HCT116 (cell line): Measurements from ENCODE around the gene PDCD6IP. TPM values are rescaled to one million over a fixed set of nuclear protein-coding genes. Genes with fewer than 3 reads are reported as not detected.
A peak's percentile ranks its signal among the peaks of the same experiment; 100 is the strongest.

Experiments
- ATAC-seq: fragments of 200-7000 bp; cut with Tn5 transposase; 2 replicates; pipeline ENCODE4 v1.9.1; 2020; ENCODE audit warnings: mild to moderate bottlenecking, moderate library complexity
- BruUV-seq: library from RNA; stranded (reverse); fragments of 400-500 nt; replicated peaks from 2 replicates; lab custom pipeline; 2021; lab: Mats Ljungman, UMichigan
- CTCF ChIA-PET: fragments of 300-600 bp; sonication (Branson Sonifier 250); formaldehyde crosslinking; loops from one replicate; lab custom pipeline; 2021; ENCODE audit warnings: antibody characterized with exemption; lab: Charles Lee
- POLR2A ChIA-PET: fragments of 300-600, 350-600 bp; sonication (Branson Sonifier 250); formaldehyde crosslinking; loops from one replicate; lab custom pipeline; 2021; ENCODE audit warnings: antibody characterized with exemption; lab: Charles Lee
- RAD21 ChIA-PET, 2 experiments: fragments of 300-600 bp; sonication (Branson Sonifier 250); formaldehyde crosslinking; loops; one replicate each; lab custom pipeline; 2023; ENCODE audit warnings: low total read pairs in 2 of 2; ENCODE audit not compliant: uncharacterized antibody in 2 of 2, unreplicated experiment in 2 of 2, low non-redundant PET in 1 of 2; lab: Charles Lee
- DNase-seq: peaks from one replicate; pipeline ENCODE4 v3.0.0-alpha.2; 2010; ENCODE audit warnings: low read depth, low spot score
- H2AFZ ChIP-seq: fragments of 200-600 bp; shearing (Covaris generic), sonication (generic); 2 replicates; pipeline ENCODE4 v1.6.1; 2017; ENCODE audit warnings: low read depth, mixed run types, mixed read lengths, antibody characterized with exemption, low read length; ENCODE audit not compliant: poor library complexity, severe bottlenecking
- H3K27ac ChIP-seq: 2 replicates; pipeline ENCODE4 v1.5.1; 2012; ENCODE audit warnings: low read depth, low read length
- H3K27me3 ChIP-seq: fragments of 200-600 bp; sonication (generic); 2 replicates; pipeline ENCODE4 v1.6.1; 2016; ENCODE audit warnings: mixed run types, low read length, mixed read lengths; ENCODE audit not compliant: insufficient read depth
- H3K36me3 ChIP-seq, 2 experiments: fragments of 200-500 bp in 1 of 2; fragments of 200-600 bp in 1 of 2; sonication (Bioruptor generic) in 1 of 2; sonication (generic) in 1 of 2; 2 replicates each; pipeline versions ENCODE4 v1.5.1 to v1.6.1; 2014 to 2016; ENCODE audit warnings: low read length in 2 of 2, inconsistent platforms in 1 of 2, mixed read lengths in 1 of 2, mixed run types in 1 of 2; ENCODE audit not compliant: insufficient read depth in 2 of 2, control insufficient read depth in 1 of 2
- H3K4me1 ChIP-seq, 2 experiments: fragments of 200-600 bp in 1 of 2; sonication (generic) in 1 of 2; 2 replicates each; pipeline versions ENCODE4 v1.5.1 to v1.6.1; 2012 to 2017; ENCODE audit warnings: low read length in 2 of 2, inconsistent platforms in 1 of 2, mild to moderate bottlenecking in 1 of 2, mixed read lengths in 1 of 2, mixed run types in 1 of 2, moderate library complexity in 1 of 2; ENCODE audit not compliant: insufficient read depth in 2 of 2, control insufficient read depth in 1 of 2
- H3K4me2 ChIP-seq: fragments of 200-600 bp; sonication (generic); 2 replicates; pipeline ENCODE4 v1.6.1; 2017; ENCODE audit warnings: mixed run types, low read length, mixed read lengths
- H3K4me3 ChIP-seq, 2 experiments: fragments of 200-600 bp in 1 of 2; sonication (generic) in 1 of 2; replicated peaks in 1 of 2; 2 replicates each; pipeline ENCODE4 v1.5.1; 2011 to 2016; ENCODE audit warnings: low read length in 2 of 2, control low read depth in 1 of 2, low read depth in 1 of 2, mild to moderate bottlenecking in 1 of 2, mixed read lengths in 1 of 2, mixed run types in 1 of 2
- H3K79me2 ChIP-seq: fragments of 200-600 bp; sonication (generic); 2 replicates; pipeline ENCODE4 v1.6.1; 2017; ENCODE audit warnings: mild to moderate bottlenecking, mixed run types, low read length, moderate library complexity, mixed read lengths; ENCODE audit not compliant: insufficient read depth
- H3K9ac ChIP-seq: fragments of 200-600 bp; sonication (generic); 2 replicates; pipeline ENCODE4 v1.6.1; 2016; ENCODE audit warnings: low read length, mixed read lengths
- H3K9me2 ChIP-seq: fragments of 200-600 bp; sonication (generic), shearing (Covaris generic); 2 replicates; pipeline ENCODE4 v1.6.1; 2017; ENCODE audit warnings: mixed run types, mild to moderate bottlenecking, moderate library complexity; ENCODE audit not compliant: insufficient read depth
- H3K9me3 ChIP-seq, 2 experiments: fragments of 200-500 bp in 1 of 2; fragments of 200-600 bp in 1 of 2; sonication (Bioruptor generic) in 1 of 2; sonication (generic) in 1 of 2; 2 replicates each; pipeline ENCODE4 v1.6.1; 2014 to 2017; ENCODE audit warnings: low read length in 2 of 2, mixed read lengths in 2 of 2, inconsistent platforms in 1 of 2, low read depth in 1 of 2, mild to moderate bottlenecking in 1 of 2, mixed run types in 1 of 2, moderate library complexity in 1 of 2; ENCODE audit not compliant: control insufficient read depth in 1 of 2, insufficient read depth in 1 of 2
- H4K20me1 ChIP-seq: fragments of 200-600 bp; sonication (generic), shearing (Covaris generic); 2 replicates; pipeline ENCODE4 v1.6.1; 2017; ENCODE audit warnings: mixed run types, mild to moderate bottlenecking, moderate library complexity; ENCODE audit not compliant: insufficient read depth
- CTCF ChIP-seq, 3 experiments: fragments of 200-600 bp in 1 of 3; sonication (generic) in 1 of 3; IDR thresholded peaks in 2 of 3; conservative IDR thresholded peaks in 1 of 3; 2 replicates each; pipeline ENCODE4 v1.5.1; 2012 to 2017; ENCODE audit warnings: low read depth in 2 of 3, low read length in 2 of 3, antibody characterized with exemption in 1 of 3, borderline replicate concordance in 1 of 3, control low read depth in 1 of 3, mild to moderate bottlenecking in 1 of 3, mixed read lengths in 1 of 3, mixed run types in 1 of 3, moderate library complexity in 1 of 3; ENCODE audit not compliant: insufficient read depth in 1 of 3
- RAD21 ChIP-seq: IDR thresholded peaks from 2 replicates; pipeline ENCODE4 v1.6.1; 2012; ENCODE audit warnings: low read depth, mild to moderate bottlenecking
- YY1 ChIP-seq: IDR thresholded peaks from 2 replicates; pipeline ENCODE4 v1.6.1; 2011; ENCODE audit warnings: low read length, low read depth, moderate library complexity, mild to moderate bottlenecking; ENCODE audit not compliant: insufficient replicate concordance; ENCODE audit errors: extremely low read depth
- intact Hi-C: fragments of 100-400 bp; cut with micrococcal nuclease; formaldehyde crosslinking; loops from 2 replicates; pipeline ENCODE4 v1.10.0; 2022
- total RNA-seq: library from RNA; stranded (reverse); gene quantifications from one replicate; pipeline ENCODE4 v1.2.1, GENCODE V29; 2021; ENCODE audit not compliant: unreplicated experiment

The PDCD6IP gene
- total RNA-seq, 1 experiment from 2014 or later = 241 TPM

GRCh38 chr3:33787328-33788009, 11.0 kb upstream of the PDCD6IP start:
- no peak overlapping the region for H3K27ac ChIP-seq
- no peaks in the 10 kb centered on the region for H3K36me3 ChIP-seq
- H3K4me2 ChIP-seq = peak overlapping the region; percentile 68
- H3K4me3 ChIP-seq = peak overlapping the region in 1 of 2 experiments; percentile 17; a peak in 1 of 4 replicates
- H3K9me3 ChIP-seq = no peaks in the 10 kb centered on the region
- H3K4me1 ChIP-seq = peaks cover 0 to 17% of the 10 kb centered on the region in 2 experiments; a peak in 2 of 4 replicates
- RAD21 ChIA-PET = interaction anchor here (0.6 to 1.6 kb wide), 8 partner anchors 151 to 840 kb away, joined by 3 to 9 read pairs (median 4); no protein-coding TSS in a partner anchor
- H3K27me3 ChIP-seq = no peaks in the 10 kb centered on the region
- DNase-seq = peak; percentile 60
- no peaks in the 10 kb centered on the region for H4K20me1 ChIP-seq
- H3K79me2 ChIP-seq = no peaks in the 10 kb centered on the region
- peak; percentile 98 for ATAC-seq
- no TSS peak for BruUV-seq
- CTCF ChIA-PET = interaction anchor here (0.5 to 2.1 kb wide), 28 partner anchors 9 to 840 kb away, joined by 3 to 33 read pairs (median 4); partner anchors contain the start of gene PDCD6IP
- intact Hi-C loops = loop anchor here (1.0 to 2.0 kb wide), 3 partner anchors 151 to 841 kb away; no protein-coding TSS in a partner anchor
- no peaks in the 10 kb centered on the region for H3K9me2 ChIP-seq
- H2AFZ ChIP-seq = no peak overlapping the region
- POLR2A ChIA-PET = interaction anchor here (1.0 kb wide), 2 partner anchors 11 to 347 kb away, joined by 3 to 5 read pairs; partner anchors contain the start of gene PDCD6IP
- no peak overlapping the region for H3K9ac ChIP-seq
- TF ChIP-seq RAD21 (peak; percentile 88), YY1 (no peak), CTCF (IDR thresholded peaks at IDR 0.05 in 2 of 3, conservative IDR thresholded peaks at IDR 0.05 in 1 of 3; ENCODE audit: borderline replicate concordance in 1 of 3, insufficient read depth in 1 of 3, low read depth in 2 of 3, low read length in 2 of 3) (peak; percentile 83 to 84 (median 84))
